IPS-18c (cell line): ENCODE data around the gene THEMIS.

Experiments used
- H3K4me3 ChIP-seq: 2 replicates; pipeline ENCODE4 v1.7.0; 2013; ENCODE audit warnings: low read depth, mild to moderate bottlenecking, low read length, moderate library complexity; ENCODE audit not compliant: insufficient read depth
- H3K9me3 ChIP-seq: one replicate; pipeline ENCODE4 v1.6.1; 2013; ENCODE audit warnings: mild to moderate bottlenecking, low read length, moderate library complexity; ENCODE audit not compliant: control insufficient read depth, insufficient read depth

Gene THEMIS

GRCh38 chr6:127842562-127842961, 58.3 kb downstream of the THEMIS start:
- no peaks in the 10 kb centered on the region for H3K9me3 ChIP-seq
- no peak overlapping the region for H3K4me3 ChIP-seq

DNA sequence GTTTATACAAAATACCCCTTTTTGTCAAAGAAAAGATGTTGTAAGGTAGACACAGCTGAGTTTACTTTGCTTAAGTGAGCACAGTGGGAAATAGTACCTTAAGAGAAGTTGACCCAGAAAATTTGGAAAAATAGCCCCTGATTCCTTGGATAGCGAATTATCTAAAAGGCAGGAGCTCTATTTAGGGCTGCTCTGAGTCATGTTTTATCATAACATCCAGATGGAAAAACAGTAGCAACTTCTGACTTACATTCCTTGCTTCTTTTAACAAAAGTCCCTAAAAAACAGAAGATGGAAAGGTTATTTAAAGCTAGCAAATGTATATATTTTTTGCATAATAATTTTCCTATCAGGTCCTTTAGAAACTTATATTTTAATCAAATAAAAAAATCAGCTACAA, 59.0 kb downstream of the THEMIS start:
- Histone ChIP-seq H3K9me3 (no peaks in the 10 kb centered on the region), H3K4me3 (no peak overlapping the region)

DNA sequence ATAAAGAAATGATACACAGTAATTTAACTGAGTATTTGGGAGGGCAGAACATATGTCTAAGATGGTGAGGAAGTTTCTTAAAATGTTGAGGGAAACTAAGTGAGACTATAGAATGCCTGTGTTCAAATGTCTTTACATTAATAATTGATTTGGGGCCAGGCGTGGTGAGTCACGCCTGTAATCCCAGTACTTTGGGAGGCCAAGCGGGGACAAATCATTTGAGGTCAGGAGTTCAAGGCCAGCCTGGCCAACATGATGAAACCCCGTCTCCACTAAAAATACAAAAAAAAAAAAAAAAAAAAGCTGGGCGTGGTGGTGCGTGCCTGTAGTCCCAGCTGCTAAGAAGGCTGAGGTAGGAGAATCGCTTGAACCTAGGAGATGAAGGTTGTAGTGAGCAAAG, 66.7 kb downstream of the THEMIS start:
- Histone ChIP-seq H3K9me3 (no peaks in the 10 kb centered on the region), H3K4me3 (no peak overlapping the region)

GRCh38 chr6:127833336-127833735, 67.5 kb downstream of the THEMIS start:
- H3K4me3 ChIP-seq = no peak overlapping the region
- no peaks in the 10 kb centered on the region for H3K9me3 ChIP-seq

- no peak overlapping the region for H3K4me3 ChIP-seq
- H3K9me3 ChIP-seq = no peaks in the 10 kb centered on the region
Observed at GRCh38 chr6:127832381-127832780, 68.5 kb downstream of the THEMIS start.

GRCh38 chr6:127824061-127824460, 76.8 kb downstream of the THEMIS start:
- Histone ChIP-seq H3K9me3 (no peaks in the 10 kb centered on the region), H3K4me3 (no peak overlapping the region)

DNA sequence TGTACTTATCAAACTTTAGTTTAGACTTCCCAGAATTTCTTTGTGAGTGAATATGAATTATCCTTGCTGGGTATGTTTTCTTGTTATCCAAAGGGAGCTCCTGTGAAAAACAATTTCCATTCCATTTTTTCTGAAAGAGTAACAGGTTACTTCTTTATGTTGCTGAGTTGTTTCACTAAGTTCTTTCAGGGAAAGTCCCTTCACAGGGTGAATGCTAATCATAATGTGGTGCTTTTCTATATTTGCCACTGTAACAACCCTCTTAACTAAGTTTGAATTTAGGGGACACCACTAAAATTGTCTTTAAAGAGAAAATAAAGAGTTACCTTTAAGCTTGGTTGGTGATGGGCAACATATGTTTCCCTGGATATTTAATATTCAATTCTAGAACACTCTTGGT, 79.4 kb downstream of the THEMIS start:
- Histone ChIP-seq H3K9me3 (no peaks in the 10 kb centered on the region), H3K4me3 (no peak overlapping the region)

GRCh38 chr6:127818149-127818548, 82.7 kb downstream of the THEMIS start:
- H3K9me3 ChIP-seq = no peaks in the 10 kb centered on the region
- H3K4me3 ChIP-seq = no peak overlapping the region

DNA sequence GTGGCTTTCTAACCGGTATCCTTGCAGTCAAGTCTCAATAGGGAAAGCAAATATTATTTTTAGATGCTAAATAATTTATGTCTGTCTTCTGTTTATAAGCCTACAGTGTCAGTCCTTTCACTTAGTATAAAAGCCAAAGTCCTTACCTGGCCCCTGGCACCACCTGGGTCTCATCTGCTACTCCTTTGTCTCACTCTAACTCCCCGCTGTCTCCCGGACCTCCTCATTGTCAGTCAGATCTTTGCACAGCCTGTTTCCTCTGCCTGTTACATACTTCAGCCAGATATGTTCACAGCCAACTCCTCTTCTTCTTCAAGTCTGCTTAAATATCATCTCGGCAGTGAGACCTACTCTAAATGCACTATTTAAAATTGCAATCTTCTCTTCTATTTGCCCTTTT, 84.2 kb downstream of the THEMIS start:
- Histone ChIP-seq H3K9me3 (no peaks in the 10 kb centered on the region), H3K4me3 (no peak overlapping the region)

- H3K4me3 ChIP-seq = no peak overlapping the region
- no peaks in the 10 kb centered on the region for H3K9me3 ChIP-seq
Observed at GRCh38 chr6:127813699-127814027, 87.2 kb downstream of the THEMIS start.

DNA sequence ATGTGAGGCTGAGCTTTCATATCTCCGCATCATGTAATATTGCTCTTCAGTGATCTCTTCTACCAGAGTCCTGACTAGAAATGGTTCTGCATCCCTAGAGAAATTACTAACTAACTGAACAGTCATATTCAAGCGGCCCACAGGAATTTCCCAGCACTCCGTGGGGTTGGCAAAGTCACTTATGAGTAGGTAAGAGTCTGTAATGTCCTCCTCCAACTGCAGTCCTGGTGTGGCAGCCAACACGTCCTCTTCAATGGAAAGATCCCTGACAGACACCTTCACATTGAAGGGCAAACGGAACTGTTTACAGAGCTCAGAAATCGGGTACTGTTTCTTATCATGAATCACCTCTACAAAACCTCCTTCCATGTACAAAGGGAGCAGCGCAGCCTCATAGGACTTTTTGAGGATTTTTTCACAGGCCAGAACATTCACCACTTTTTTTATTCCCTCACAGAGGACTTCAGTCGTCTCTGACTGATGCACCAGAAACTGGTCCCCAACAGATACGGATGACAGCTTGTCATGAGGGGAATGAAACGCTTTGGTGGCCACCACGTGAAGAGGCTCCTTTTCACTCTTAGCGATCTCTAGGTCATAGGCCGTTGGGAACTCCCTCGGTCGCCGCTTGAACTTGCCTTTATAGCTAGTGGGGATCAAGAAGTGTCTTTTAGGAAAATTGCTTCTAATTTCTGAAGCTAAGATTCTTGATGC, 87.7 kb downstream of the THEMIS start:
- Histone ChIP-seq H3K4me3 (no peak overlapping the region), H3K9me3 (no peaks in the 10 kb centered on the region)

DNA sequence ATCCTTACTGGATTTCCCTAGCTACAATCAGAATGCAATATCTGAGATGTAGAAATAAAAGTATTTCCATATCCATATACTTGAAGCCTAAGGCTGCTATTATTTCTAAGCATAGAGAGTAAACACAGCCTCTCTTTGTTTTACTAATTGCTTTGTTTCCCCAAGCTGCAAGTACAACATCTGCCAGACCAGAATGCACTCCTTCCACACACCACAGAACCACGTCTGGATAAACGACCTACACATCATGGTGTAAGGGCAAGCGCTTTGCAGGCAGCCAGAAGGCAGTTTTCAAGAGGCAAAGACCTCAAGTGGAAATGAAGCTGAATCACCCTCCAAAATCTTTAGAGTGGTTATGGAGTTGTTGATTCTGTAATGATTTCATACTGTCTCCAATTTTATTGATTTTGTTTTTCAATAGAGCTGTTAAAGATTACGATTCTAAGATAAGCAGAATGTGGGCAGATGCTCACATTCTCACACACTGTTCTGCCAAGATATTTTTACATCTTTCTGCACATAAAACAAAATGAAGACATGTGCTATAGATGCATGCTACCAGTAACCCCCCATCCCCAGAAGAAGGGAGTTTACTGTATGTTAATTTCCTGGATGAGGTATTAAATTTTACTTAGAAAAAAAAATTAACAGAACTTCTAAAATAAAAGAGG, 88.8 kb downstream of the THEMIS start:
- no peaks in the 10 kb centered on the region for H3K9me3 ChIP-seq
- H3K4me3 ChIP-seq = no peak overlapping the region

DNA sequence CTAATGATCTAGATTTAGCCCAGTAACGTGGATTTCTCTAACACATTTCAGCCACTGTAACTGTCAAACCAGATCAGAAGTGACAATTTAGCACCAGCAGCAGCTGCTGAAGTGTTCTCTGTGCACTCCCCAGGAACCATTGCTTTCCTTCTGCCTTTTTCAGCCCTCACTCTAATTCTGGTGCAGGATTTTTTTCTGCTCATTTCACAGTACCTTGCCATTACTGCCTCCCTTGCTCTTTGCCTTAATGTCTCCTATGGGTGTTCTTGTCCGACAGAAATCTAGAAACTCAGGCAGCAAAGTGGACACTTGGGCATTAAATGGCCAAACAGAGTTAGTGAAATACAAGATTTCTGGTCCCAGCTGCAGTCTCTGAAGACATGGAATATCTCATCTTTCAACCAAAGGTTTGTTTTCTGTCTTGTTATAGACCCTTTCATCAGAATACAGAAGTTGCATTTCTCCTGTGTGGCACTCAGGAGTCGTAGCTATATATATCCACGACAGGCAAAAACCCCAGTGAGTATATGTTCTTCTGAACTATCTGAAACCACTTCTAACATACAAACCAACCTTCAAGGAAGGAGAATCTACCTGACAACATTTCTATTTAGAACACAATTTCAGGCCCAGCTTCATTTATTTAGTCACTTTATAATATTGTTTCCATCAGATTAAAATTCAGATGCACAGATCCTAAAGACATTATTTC, 92.9 kb downstream of the THEMIS start:
- H3K4me3 ChIP-seq = no peak overlapping the region

GRCh38 chr6:127796713-127797112, 104.1 kb downstream of the THEMIS start:
- H3K9me3 ChIP-seq = no peaks in the 10 kb centered on the region
- H3K4me3 ChIP-seq = no peak overlapping the region

More for the DNA sequence above, 92.9 kb downstream of the THEMIS start:
- no peaks in the 10 kb centered on the region for H3K9me3 ChIP-seq

- Histone ChIP-seq H3K9me3 (no peaks in the 10 kb centered on the region), H3K4me3 (no peak overlapping the region)
Observed at GRCh38 chr6:127794405-127794804, 106.5 kb downstream of the THEMIS start.

- Histone ChIP-seq H3K4me3 (no peak overlapping the region), H3K9me3 (no peaks in the 10 kb centered on the region)
Observed at GRCh38 chr6:127793396-127793795, 107.5 kb downstream of the THEMIS start.

DNA sequence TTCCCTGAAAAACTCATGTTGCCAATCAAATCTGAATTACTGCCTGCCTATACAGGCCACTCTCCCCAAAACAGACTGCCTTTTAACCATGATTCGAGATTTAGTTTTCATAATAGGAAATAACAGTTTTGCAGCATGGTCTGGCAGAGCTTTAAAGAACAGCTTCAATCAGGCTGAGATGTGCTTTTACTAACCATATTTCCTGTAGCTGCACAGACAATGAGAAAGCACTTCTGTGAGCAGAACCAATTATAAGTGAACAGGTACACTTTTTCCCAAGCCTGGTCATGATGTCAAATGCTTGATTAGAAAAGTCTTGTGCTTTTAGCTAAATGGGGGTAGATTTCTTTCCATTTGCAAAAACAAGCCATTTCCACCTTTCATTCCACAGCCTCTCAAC, 108.2 kb downstream of the THEMIS start:
- Histone ChIP-seq H3K9me3 (no peaks in the 10 kb centered on the region), H3K4me3 (no peak overlapping the region)

DNA sequence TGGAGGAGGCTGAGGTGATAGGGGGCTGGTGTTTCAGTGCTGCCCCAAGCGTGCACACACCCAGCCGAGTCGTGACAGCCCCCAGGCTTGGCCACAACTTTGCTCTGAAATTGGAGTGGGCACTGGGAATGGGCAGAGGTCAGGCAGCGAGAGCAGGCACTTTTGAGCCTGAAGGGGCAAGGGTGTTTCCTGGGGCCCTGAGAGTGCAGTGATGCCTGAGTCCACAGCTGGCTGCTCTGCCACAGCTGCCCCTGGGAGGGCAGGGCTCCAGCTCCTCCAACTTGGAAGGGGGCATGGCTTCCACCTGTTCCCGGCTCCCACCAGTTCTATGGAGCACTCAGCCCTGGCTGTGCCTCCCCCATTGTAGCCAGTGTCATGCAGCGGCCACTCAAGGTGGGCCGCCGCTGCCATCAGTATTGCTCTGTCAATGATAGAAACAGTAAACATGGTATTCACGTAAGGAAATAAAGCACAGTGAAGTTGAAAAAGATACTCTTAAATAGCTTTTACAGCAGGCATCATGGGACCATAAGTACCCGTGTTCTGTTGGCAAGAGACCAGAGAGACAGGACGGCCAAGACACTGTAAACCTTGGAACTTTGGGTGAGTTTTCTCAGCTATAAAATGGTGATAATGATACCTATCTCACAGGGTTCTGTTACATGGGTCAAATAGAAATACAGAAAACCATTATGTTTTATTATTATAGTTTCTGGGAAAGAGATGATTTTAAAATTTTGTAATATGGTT, 108.9 kb downstream of the THEMIS start:
- Histone ChIP-seq H3K9me3 (no peaks in the 10 kb centered on the region), H3K4me3 (no peak overlapping the region)
